WTC11 (cell line): ENCODE results near the gene SLC30A3. TPM values are rescaled to one million over a fixed set of nuclear protein-coding genes. Genes with fewer than 3 reads are reported as not detected.

Experiments
- ATAC-seq: fragments of 200-7000 bp; cut with Tn5 transposase; 2 replicates; pipeline ENCODE4 v1.10.0; 2021; ENCODE audit warnings: mild to moderate bottlenecking, moderate library complexity
- CTCF ChIA-PET: fragments of 300-600 bp; sonication (Branson Sonifier 250); formaldehyde crosslinking; loops from one replicate; lab custom pipeline; 2021; ENCODE audit warnings: antibody characterized with exemption; lab: Charles Lee
- POLR2A ChIA-PET: fragments of 350-600 bp; sonication (Branson Sonifier 250); formaldehyde crosslinking; loops from one replicate; lab custom pipeline; 2021; ENCODE audit warnings: antibody characterized with exemption; lab: Charles Lee
- DNase-seq: peaks from one replicate; pipeline ENCODE4 v3.0.0; 2021; ENCODE audit warnings: low spot score
- H3K27ac Mint-ChIP-seq: 2 replicates; pipeline ENCODE4 v1.8.0; 2021; ENCODE audit warnings: mixed read lengths
- H3K27me3 Mint-ChIP-seq: 2 replicates; pipeline ENCODE4 v1.8.0; 2021; ENCODE audit warnings: low read depth, mild to moderate bottlenecking, moderate library complexity, mixed read lengths
- H3K36me3 Mint-ChIP-seq: 2 replicates; pipeline ENCODE4 v1.8.0; 2021; ENCODE audit warnings: mixed read lengths
- H3K4me1 Mint-ChIP-seq: 2 replicates; pipeline ENCODE4 v1.8.0; 2022; ENCODE audit warnings: mixed read lengths
- H3K4me3 Mint-ChIP-seq: 2 replicates; pipeline ENCODE4 v1.8.0; 2021; ENCODE audit warnings: mild to moderate bottlenecking, moderate library complexity, mixed read lengths
- H3K9me3 Mint-ChIP-seq: 2 replicates; pipeline ENCODE4 v1.8.0; 2021; ENCODE audit warnings: mixed read lengths
- ATF1 ChIP-seq: sonication (generic); formaldehyde crosslinking; IDR thresholded peaks from 2 replicates; pipeline ENCODE4 v1.8.1; 2023; ENCODE audit warnings: mild to moderate bottlenecking, moderate library complexity, missing genetic modification reagents
- CREM ChIP-seq: sonication (generic); formaldehyde crosslinking; IDR thresholded peaks from 2 replicates; pipeline ENCODE4 v1.8.1; 2022; ENCODE audit warnings: mild to moderate bottlenecking, missing genetic modification reagents, moderate library complexity
- ELF4 ChIP-seq: sonication (generic); formaldehyde crosslinking; IDR thresholded peaks from 2 replicates; pipeline ENCODE4 v1.8.1; 2022; ENCODE audit warnings: low read depth, mild to moderate bottlenecking, moderate library complexity, missing genetic modification reagents
- JUN ChIP-seq: sonication (generic); formaldehyde crosslinking; IDR thresholded peaks from 2 replicates; pipeline ENCODE4 v1.8.0; 2023; ENCODE audit warnings: mild to moderate bottlenecking, missing genetic modification reagents
- MYBL2 ChIP-seq: sonication (generic); formaldehyde crosslinking; IDR thresholded peaks from 2 replicates; pipeline ENCODE4 v1.8.1; 2023; ENCODE audit warnings: mild to moderate bottlenecking, moderate library complexity, missing genetic modification reagents
- OVOL2 ChIP-seq: fragments of 250-450 bp; sonication (Bioruptor Pico); IDR thresholded peaks from 2 replicates; pipeline ENCODE4 v1.9.0; 2021; ENCODE audit warnings: mild to moderate bottlenecking, borderline replicate concordance
- RORB ChIP-seq: fragments of 250-450 bp; sonication (Bioruptor Pico); IDR thresholded peaks from 2 replicates; pipeline ENCODE4 v1.9.0; 2021; ENCODE audit warnings: mild to moderate bottlenecking
- TEAD4 ChIP-seq: sonication (generic); formaldehyde crosslinking; IDR thresholded peaks from 2 replicates; pipeline ENCODE4 v1.8.0; 2022; ENCODE audit warnings: mild to moderate bottlenecking, missing genetic modification reagents
- TP53 ChIP-seq: sonication (generic); formaldehyde crosslinking; IDR thresholded peaks from 2 replicates; pipeline ENCODE4 v1.8.1; 2023; ENCODE audit warnings: mild to moderate bottlenecking, missing genetic modification reagents
- total RNA-seq: library from RNA; stranded (reverse); gene quantifications from 3 replicates; pipeline ENCODE4 v1.2.3, GENCODE V29; 2021
- TF ChIP-seq, protein P1 (sequence below): sonication (generic); formaldehyde crosslinking; IDR thresholded peaks from 2 replicates; pipeline ENCODE4 v1.8.1; 2023; ENCODE audit warnings: mild to moderate bottlenecking, missing genetic modification reagents, borderline replicate concordance
- TF ChIP-seq, protein P2 (sequence below): sonication (generic); formaldehyde crosslinking; IDR thresholded peaks from 2 replicates; pipeline ENCODE4 v1.8.1; 2023; ENCODE audit warnings: mild to moderate bottlenecking, missing genetic modification reagents, moderate library complexity
- TF ChIP-seq, protein P3 (sequence below): sonication (generic); formaldehyde crosslinking; IDR thresholded peaks from 2 replicates; pipeline ENCODE4 v1.8.1; 2023; ENCODE audit warnings: mild to moderate bottlenecking, missing genetic modification reagents
- TF ChIP-seq, protein P4 (sequence below): fragments of 250-450 bp; sonication (Bioruptor Pico); IDR thresholded peaks from 2 replicates; pipeline ENCODE4 v1.9.0; 2021; ENCODE audit warnings: moderate library complexity, mild to moderate bottlenecking, inconsistent platforms, borderline replicate concordance
- TF ChIP-seq, protein P5 (sequence below): sonication (generic); formaldehyde crosslinking; IDR thresholded peaks from 2 replicates; pipeline ENCODE4 v1.8.1; 2023; ENCODE audit warnings: mild to moderate bottlenecking, moderate library complexity, missing genetic modification reagents
- TF ChIP-seq, protein P6 (sequence below): sonication (generic); formaldehyde crosslinking; IDR thresholded peaks from 2 replicates; pipeline ENCODE4 v1.8.1; 2022; ENCODE audit warnings: mild to moderate bottlenecking, missing genetic modification reagents, moderate library complexity, borderline replicate concordance
- TF ChIP-seq, protein P7 (sequence below): fragments of 250-450 bp; sonication (Bioruptor Pico); conservative IDR thresholded peaks from 2 replicates; pipeline ENCODE4 v1.9.0; 2021; ENCODE audit warnings: mild to moderate bottlenecking
- TF ChIP-seq, protein P8 (sequence below): fragments of 250-450 bp; sonication (Bioruptor Pico); IDR thresholded peaks from 2 replicates; pipeline ENCODE4 v1.9.0; 2021; ENCODE audit warnings: mild to moderate bottlenecking

The SLC30A3 gene
- total RNA-seq, 1 experiment from 2014 or later, result 8.9 TPM

DNA sequence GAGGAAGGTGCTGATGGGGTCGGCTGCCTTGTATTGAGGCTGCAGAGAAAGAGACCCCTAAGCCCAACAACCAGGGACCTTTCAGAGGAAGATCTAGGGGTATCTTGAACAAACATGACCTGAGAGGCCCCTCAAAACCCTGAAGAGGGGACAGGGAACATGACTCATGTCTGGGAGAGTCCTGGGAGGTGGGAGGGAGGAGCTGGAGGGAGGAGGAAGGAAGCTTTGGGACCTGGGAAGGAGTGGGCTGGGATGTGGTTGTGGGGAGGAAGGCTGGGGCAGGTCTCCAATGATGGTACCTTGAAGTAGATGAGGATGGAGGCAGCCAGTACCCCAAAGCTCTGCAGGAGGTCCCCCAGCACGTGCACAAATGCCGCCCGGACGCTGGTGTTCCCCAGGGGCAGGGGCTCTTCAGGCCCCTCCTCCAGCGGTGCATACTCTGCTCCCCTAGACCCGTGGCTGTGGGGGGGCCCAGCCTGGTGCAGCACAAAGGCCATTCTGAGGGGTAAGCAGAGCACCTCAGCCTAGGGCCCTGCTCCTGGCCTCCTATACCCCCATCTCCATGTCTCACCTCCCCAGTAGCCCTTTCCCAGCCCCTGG lies 5.9 kb downstream of the SLC30A3 start:
- Mint-ChIP-seq H3K27ac (no peak overlapping the region), H3K4me1 (peaks cover 12% of the 10 kb centered on the region), H3K4me3 (no peak overlapping the region), H3K9me3 (no peaks in the 10 kb centered on the region), H3K36me3 (no peaks in the 10 kb centered on the region), H3K27me3 (peaks cover 30% of the 10 kb centered on the region)
- TF ChIP-seq, protein P1, sequence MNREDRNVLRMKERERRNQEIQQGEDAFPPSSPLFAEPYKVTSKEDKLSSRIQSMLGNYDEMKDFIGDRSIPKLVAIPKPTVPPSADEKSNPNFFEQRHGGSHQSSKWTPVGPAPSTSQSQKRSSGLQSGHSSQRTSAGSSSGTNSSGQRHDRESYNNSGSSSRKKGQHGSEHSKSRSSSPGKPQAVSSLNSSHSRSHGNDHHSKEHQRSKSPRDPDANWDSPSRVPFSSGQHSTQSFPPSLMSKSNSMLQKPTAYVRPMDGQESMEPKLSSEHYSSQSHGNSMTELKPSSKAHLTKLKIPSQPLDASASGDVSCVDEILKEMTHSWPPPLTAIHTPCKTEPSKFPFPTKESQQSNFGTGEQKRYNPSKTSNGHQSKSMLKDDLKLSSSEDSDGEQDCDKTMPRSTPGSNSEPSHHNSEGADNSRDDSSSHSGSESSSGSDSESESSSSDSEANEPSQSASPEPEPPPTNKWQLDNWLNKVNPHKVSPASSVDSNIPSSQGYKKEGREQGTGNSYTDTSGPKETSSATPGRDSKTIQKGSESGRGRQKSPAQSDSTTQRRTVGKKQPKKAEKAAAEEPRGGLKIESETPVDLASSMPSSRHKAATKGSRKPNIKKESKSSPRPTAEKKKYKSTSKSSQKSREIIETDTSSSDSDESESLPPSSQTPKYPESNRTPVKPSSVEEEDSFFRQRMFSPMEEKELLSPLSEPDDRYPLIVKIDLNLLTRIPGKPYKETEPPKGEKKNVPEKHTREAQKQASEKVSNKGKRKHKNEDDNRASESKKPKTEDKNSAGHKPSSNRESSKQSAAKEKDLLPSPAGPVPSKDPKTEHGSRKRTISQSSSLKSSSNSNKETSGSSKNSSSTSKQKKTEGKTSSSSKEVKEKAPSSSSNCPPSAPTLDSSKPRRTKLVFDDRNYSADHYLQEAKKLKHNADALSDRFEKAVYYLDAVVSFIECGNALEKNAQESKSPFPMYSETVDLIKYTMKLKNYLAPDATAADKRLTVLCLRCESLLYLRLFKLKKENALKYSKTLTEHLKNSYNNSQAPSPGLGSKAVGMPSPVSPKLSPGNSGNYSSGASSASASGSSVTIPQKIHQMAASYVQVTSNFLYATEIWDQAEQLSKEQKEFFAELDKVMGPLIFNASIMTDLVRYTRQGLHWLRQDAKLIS (CRISPR knock-in tag), result no peak
- no peak for TF ChIP-seq RORB (CRISPR knock-in tag)
- TF ChIP-seq MYBL2 (CRISPR knock-in tag), result no peak
- TF ChIP-seq, protein P2, sequence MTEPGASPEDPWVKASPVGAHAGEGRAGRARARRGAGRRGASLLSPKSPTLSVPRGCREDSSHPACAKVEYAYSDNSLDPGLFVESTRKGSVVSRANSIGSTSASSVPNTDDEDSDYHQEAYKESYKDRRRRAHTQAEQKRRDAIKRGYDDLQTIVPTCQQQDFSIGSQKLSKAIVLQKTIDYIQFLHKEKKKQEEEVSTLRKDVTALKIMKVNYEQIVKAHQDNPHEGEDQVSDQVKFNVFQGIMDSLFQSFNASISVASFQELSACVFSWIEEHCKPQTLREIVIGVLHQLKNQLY (CRISPR knock-in tag), result no peak
- TF ChIP-seq, protein P3, sequence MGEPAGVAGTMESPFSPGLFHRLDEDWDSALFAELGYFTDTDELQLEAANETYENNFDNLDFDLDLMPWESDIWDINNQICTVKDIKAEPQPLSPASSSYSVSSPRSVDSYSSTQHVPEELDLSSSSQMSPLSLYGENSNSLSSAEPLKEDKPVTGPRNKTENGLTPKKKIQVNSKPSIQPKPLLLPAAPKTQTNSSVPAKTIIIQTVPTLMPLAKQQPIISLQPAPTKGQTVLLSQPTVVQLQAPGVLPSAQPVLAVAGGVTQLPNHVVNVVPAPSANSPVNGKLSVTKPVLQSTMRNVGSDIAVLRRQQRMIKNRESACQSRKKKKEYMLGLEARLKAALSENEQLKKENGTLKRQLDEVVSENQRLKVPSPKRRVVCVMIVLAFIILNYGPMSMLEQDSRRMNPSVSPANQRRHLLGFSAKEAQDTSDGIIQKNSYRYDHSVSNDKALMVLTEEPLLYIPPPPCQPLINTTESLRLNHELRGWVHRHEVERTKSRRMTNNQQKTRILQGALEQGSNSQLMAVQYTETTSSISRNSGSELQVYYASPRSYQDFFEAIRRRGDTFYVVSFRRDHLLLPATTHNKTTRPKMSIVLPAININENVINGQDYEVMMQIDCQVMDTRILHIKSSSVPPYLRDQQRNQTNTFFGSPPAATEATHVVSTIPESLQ, result no peak
- CTCF ChIA-PET, result interaction anchor here (1.0 to 2.5 kb wide), 5 partner anchors 8 to 46 kb away, joined by 3 to 11 read pairs (median 7); no protein-coding TSS in a partner anchor
- DNase-seq (no peak), ATAC-seq (no peak)
- POLR2A ChIA-PET, result no interaction called here

DNA sequence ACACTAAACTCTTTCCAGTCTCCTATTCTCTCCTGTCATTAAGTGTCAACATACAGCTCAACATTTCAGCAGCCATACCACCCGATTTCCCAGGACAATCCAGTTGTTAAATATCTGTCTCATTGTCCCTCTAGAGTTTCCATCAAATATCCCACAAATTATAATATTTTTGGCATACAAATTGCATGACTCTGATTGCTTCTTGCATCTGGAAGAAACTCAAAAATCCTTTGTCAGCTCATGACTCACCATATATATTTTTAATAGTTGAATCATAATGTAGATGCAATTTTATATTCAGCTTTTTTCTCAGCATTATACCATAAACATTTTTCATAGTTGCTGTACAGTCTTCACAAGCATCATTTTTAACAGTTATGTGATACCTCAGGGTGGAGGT lies 7.2 kb downstream of the SLC30A3 start:
- TF ChIP-seq, protein P4, sequence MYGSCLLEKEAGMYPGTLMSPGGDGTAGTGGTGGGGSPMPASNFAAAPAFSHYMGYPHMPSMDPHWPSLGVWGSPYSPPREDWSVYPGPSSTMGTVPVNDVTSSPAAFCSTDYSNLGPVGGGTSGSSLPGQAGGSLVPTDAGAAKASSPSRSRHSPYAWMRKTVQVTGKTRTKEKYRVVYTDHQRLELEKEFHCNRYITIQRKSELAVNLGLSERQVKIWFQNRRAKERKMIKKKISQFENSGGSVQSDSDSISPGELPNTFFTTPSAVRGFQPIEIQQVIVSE, result no peak
- TF ChIP-seq, protein P3, result no peak
- TF ChIP-seq, protein P2 (CRISPR knock-in tag), result no peak
- no peak for TF ChIP-seq JUN (CRISPR knock-in tag)
- TF ChIP-seq CREM (CRISPR knock-in tag), result no peak
- no peak for TF ChIP-seq TEAD4 (CRISPR knock-in tag)
- TF ChIP-seq, protein P5, sequence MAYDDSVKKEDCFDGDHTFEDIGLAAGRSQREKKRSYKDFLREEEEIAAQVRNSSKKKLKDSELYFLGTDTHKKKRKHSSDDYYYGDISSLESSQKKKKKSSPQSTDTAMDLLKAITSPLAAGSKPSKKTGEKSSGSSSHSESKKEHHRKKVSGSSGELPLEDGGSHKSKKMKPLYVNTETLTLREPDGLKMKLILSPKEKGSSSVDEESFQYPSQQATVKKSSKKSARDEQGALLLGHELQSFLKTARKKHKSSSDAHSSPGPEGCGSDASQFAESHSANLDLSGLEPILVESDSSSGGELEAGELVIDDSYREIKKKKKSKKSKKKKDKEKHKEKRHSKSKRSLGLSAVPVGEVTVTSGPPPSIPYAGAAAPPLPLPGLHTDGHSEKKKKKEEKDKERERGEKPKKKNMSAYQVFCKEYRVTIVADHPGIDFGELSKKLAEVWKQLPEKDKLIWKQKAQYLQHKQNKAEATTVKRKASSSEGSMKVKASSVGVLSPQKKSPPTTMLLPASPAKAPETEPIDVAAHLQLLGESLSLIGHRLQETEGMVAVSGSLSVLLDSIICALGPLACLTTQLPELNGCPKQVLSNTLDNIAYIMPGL (CRISPR knock-in tag), result no peak
- TF ChIP-seq TP53 (CRISPR knock-in tag), result no peak
- TF ChIP-seq, protein P6, sequence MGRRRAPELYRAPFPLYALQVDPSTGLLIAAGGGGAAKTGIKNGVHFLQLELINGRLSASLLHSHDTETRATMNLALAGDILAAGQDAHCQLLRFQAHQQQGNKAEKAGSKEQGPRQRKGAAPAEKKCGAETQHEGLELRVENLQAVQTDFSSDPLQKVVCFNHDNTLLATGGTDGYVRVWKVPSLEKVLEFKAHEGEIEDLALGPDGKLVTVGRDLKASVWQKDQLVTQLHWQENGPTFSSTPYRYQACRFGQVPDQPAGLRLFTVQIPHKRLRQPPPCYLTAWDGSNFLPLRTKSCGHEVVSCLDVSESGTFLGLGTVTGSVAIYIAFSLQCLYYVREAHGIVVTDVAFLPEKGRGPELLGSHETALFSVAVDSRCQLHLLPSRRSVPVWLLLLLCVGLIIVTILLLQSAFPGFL (CRISPR knock-in tag), result no peak
- TF ChIP-seq, protein P7, sequence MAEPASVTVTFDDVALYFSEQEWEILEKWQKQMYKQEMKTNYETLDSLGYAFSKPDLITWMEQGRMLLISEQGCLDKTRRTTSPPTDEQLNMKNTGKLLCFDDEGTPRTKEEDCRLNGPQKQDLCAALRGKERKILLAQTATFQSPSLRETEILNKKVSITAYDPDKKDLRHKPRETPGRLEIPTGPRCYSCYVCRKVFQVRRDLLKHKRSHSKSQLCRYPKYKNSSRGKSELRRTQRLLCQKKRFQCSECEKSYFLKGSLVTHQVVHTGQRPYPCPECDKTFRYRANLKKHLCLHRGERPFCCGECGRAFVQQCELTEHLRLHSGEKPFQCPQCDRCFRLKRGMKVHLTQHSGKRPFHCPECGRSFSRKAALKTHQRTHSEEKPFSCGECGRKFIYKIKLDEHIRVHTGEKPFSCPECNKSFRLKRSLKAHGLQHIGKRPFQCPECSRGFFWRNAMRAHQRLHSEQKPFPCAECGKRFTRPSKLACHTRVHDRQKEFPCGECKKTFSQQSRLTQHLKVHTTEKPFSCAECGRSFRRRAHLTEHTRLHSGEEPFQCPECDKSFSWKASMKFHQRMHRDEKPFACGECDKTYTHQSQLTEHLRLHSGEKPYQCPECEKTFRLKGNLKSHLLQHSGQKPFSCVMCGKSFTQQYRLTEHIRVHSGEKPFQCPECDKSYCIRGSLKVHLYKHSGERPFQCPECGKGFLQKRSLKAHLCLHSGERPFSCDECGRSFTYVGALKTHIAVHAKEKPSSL (CRISPR knock-in tag), result no peak
- TF ChIP-seq ATF1 (CRISPR knock-in tag), result no peak
- TF ChIP-seq, protein P8, sequence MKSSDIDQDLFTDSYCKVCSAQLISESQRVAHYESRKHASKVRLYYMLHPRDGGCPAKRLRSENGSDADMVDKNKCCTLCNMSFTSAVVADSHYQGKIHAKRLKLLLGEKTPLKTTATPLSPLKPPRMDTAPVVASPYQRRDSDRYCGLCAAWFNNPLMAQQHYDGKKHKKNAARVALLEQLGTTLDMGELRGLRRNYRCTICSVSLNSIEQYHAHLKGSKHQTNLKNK (CRISPR knock-in tag), result no peak
- no peak for TF ChIP-seq OVOL2
- TF ChIP-seq ELF4 (CRISPR knock-in tag), result no peak
- TF ChIP-seq, all 79 proteins: peak for 0
- H3K4me3 Mint-ChIP-seq, result no peak overlapping the region
- DNase-seq (no peak), ATAC-seq (no peak)
- ChIA-PET POLR2A (no interaction called here), CTCF (interaction anchor here (0.9 to 2.5 kb wide), 3 partner anchors 24 to 47 kb away, joined by 3 to 11 read pairs (median 7); no protein-coding TSS in a partner anchor)
- H3K36me3 Mint-ChIP-seq, result no peaks in the 10 kb centered on the region
- peaks cover 15% of the 10 kb centered on the region for H3K4me1 Mint-ChIP-seq
- no peak overlapping the region for H3K27ac Mint-ChIP-seq
- peaks cover 24% of the 10 kb centered on the region for H3K27me3 Mint-ChIP-seq
- H3K9me3 Mint-ChIP-seq, result no peaks in the 10 kb centered on the region
